GM18951 (cell line): ENCODE results near the gene TIMM8A.
"Not testable (repeated sequence)": the region's sequence is repeated elsewhere in the genome, so short reads cannot be mapped to it uniquely, and the experiment has no call there.

Experiments
- POLR2A ChIP-seq: IDR thresholded peaks from 4 replicates; pipeline ENCODE4 v1.6.1; 2011; ENCODE audit warnings: mild to moderate bottlenecking; ENCODE audit not compliant: insufficient read length, insufficient read depth; ENCODE audit errors: extremely low read depth
- in situ Hi-C: fragments of 300-500 bp; cut with MboI; formaldehyde crosslinking; loops from one replicate; pipeline ENCODE4 v1.12.0; 2022; ENCODE audit warnings: low sequenced_read_pairs, mixed read lengths, inconsistent platforms; ENCODE audit not compliant: unreplicated experiment

Gene TIMM8A

DNA sequence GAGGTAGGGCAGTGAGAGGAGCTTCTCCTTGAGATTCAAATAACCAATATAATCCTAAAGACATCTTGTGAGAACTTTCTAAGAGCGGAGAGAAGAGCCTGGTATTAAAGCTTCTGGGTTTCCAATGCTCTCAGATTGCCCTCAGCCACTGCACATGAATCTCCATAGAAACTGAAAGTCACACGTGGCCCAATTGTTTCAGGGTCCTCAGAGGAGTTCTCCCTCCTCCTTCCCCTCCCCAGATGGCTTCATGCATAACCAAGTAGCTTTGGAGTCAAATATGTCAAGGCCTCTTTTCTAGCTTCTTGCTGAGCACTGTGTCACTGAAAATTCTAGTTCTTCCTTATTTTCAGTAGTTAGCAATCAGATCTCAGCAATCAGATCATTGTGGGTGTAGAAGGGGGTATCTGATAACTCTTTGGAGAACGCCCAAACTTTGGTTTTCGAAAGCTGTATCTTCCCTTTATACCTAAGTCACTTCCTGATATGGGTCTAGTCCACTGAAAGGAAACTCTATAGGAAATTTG lies 35.2 kb upstream of the TIMM8A start:
- in situ Hi-C loops: no loop called here
- peak; percentile 31 for TF ChIP-seq POLR2A

DNA sequence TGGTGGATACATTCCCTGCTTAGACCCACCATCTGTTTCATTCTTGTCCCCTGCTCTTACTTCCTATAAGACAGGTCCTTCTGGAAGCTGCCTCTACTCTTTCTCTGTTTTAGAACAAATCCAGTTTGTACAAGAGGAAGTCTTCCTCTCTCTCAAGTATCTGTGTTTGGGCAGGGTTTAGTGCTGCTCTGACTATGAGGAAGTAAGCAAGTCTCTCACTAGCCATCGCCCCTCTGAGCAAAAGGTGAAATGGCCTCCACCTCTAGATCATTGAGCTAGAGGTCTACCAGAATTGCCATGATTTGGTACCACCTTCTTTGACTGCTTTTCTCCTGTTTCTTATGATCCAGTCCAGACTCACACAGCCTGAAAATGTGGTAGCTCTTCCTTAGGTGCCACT lies 29.0 kb upstream of the TIMM8A start:
- TF ChIP-seq POLR2A: no peak
- in situ Hi-C loops: no loop called here

DNA sequence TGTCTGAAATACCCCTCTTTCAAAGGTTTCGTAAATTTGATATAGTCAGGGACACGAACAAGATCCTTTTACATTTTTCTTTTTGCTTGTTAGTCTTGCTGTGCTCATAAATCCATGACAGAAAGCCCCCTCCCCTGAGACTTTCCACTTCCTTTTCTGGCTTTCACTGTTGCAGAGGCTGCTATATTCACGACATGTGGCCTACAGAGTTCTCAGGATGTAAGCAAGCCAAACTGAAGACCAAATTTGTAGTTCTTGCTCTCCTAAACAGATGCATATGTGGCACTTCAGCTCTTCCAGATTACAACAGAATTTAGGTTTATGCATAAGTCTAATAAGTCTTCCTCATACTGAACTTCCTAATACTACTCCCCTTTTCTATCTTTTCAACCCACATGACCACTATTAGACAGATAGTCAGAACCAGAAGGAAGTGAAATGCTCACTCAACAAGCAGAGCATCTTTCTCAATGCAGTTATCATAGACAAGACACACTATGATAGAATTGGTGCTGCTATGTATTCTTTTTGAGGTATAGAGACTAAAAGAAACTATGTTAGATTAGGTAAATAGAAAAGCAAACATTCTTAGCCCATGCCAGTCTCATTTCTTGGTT lies 22.5 kb upstream of the TIMM8A start:
- TF ChIP-seq POLR2A: no peak
- in situ Hi-C loops: no loop called here

DNA sequence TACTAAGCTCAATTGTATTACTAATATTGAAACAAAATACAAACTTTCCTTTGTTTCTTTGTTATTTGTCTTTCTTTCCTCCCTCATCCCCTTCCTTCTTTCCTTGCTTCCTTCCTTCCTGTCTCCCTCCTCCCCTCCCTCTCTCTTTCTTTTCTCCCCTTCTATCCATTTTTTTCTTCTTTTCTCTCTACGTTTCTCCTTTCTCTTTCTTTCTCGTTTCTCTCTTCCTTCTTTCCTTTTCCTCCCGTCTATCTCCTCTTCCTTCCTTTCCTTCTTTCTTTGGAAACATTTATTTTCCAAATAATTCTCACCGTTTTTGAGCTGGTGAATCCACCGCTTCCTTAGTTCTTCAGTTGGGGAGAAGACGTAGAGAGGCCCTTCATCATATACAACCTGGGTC lies 21.1 kb upstream of the TIMM8A start:
- TF ChIP-seq POLR2A: no peak
- in situ Hi-C loops: no loop called here

DNA sequence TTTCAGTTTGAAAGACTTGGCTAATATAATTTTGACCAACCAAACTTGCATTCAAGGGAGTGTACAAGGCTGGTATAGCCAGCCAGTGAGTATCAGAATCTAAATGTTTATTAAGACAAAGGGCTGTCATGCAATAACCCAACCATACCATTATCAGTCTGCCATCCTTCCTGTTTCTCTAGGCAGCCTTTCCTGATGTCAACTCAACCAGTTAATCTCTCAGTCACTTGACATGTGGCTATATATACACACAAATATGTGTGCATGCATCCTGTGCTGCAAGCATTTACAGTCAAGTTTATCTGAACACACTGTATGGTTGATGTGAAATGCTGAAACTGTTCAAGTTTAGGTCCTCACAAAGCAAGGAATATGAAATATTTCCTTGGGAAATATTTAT lies 20.3 kb upstream of the TIMM8A start:
- no peak for TF ChIP-seq POLR2A
- in situ Hi-C loops: no loop called here

DNA sequence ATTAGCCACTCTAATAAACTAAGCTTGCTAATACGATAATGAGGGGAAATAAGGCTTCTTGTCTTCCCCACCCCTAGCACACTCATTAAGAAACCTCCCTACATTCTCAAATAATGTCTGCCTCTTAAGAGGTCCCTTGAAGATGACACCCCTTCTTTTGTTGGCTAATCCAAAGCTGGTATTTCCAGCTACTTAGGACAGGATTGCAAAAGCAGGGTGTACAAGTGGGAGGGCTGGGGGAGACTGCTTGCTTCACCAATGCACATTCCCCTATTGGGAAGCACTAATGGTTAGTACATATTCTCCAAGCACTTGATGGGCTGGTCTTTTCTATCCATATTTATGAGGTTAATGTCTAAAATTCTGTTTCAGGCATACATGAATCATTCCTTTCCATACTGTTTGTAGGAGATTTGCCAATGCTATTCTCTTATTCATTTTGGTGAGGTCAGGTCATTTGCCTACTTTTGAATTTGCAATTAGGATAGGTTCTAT lies 16.8 kb upstream of the TIMM8A start:
- no peak for TF ChIP-seq POLR2A
- in situ Hi-C loops: no loop called here

DNA sequence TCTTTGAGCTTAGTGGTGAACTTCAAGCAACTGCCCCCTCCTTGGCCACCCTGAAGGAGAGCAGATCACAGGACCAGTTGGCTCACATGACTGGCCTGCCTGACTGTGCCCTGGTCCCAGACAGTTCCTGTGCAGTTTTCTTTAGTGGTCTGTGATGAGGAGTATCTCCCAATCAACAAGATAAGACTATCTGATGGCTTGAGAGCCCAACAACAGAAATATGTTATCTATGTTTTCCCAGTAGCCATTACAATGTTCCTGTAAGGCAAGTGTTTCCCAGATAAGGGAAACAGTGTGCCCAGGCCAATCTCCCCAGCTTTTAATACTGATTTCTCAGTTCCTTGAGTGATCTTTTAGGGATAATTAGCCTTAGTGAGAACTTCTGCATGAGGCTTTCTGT lies 14.2 kb upstream of the TIMM8A start:
- TF ChIP-seq POLR2A: no peak
- in situ Hi-C loops: no loop called here

DNA sequence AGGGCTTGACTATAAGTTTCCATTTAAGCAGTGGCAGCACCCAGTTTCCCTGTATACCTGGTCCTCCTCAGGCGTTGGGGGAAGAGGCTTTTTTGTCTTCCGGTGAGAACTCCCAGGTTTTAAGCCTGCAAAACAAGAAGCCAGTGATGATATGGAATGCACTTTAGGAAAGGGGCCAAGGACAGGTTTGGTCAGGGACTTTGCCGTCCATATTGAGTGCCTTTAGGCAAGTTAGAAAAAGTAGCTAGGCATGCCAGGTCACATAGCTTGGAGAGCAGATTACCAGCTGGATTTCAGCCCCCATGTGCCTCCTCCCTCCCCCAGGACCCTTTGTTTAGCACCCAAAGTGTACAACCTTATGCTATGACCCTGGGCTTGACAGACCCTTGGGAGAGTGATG lies 13.6 kb upstream of the TIMM8A start:
- in situ Hi-C loops: no loop called here
- no peak for TF ChIP-seq POLR2A

DNA sequence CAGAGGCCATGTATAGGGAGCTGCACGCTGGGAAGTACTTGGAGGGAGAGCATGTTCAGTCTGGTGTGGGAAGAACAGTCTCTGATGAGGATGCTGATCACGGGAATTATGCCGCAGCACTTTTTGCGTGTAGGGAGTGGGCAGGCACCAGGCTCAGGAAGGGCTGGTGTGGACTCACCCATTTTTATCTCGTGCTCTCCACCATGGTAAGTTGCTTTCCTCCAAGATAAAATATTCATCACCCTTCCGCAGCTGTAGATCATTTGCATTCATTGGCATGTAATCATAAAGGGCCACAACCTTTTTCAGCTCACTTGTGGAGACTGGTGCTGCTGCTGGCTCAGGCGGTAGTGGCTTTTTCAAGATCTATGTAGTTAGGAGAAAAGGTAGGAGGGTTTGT lies 11.8 kb upstream of the TIMM8A start:
- no peak for TF ChIP-seq POLR2A
- in situ Hi-C loops: no loop called here

DNA sequence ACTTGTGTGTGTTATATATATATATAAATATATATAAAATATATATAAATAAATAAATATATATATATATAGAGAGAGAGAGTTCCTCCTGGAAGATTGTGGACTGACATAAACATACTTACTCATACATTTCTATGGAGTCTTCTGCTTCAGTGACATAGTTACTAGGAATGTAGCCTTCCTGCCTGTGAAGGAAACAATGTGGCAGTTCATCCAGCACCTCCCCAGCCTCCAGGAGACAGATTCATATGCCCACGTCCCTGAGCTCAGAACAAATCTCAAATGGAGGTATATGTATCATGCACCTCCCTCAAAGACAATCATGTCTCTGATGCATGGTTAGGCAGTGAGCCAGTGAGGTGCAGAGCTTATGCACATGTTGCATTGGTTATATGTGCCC lies 11.4 kb upstream of the TIMM8A start:
- in situ Hi-C loops: no loop called here
- TF ChIP-seq POLR2A: no peak

DNA sequence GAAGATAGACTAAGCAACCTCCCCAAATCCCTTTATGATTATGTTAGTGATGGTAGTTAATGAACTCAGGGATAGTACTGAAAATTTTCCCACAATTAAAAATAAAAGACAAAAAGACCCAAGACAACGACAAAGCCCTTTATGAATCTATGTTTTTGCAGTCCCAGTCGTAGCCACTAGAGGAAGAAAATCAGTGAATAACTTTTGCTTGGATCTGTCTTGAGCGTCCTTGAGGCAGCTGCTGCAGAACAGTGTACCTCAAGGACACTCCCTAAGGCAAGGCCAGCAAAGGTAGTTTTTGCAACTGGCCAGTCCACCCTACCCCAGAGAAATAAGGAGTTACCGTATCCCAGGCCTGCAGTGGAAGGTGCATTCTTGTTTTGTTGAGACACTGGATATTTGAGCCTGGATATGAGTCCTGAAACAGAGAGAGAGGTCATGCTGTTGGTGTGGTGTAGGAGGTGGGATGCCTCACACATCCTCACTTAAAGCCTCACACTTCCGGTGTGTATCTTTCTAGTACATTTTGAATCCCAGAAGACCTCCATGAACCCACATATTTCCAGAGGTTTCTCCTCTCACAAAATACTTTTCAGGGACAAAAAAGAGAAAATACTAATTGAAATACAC lies 8.7 kb upstream of the TIMM8A start:
- no peak for TF ChIP-seq POLR2A
- in situ Hi-C loops: no loop called here

DNA sequence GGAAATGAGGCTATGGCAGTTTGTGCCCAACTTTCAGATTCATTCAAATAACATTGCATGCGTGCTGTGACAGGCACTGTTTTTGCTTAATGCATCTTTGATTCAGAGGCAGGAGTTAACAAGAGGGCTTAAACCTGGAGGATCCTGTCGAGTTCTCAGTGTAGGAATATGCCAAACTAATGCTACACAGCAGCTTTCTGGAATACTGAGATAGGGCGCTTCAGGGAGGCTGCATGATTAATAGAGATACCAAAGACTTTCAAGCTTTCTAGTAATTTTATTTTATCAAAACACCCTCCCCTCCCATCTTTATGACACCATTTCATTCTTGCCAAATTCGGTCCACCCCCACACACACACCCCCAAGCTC lies 636 bp upstream of the TIMM8A start:
- TF ChIP-seq POLR2A: no peak
- in situ Hi-C loops: no loop called here

DNA sequence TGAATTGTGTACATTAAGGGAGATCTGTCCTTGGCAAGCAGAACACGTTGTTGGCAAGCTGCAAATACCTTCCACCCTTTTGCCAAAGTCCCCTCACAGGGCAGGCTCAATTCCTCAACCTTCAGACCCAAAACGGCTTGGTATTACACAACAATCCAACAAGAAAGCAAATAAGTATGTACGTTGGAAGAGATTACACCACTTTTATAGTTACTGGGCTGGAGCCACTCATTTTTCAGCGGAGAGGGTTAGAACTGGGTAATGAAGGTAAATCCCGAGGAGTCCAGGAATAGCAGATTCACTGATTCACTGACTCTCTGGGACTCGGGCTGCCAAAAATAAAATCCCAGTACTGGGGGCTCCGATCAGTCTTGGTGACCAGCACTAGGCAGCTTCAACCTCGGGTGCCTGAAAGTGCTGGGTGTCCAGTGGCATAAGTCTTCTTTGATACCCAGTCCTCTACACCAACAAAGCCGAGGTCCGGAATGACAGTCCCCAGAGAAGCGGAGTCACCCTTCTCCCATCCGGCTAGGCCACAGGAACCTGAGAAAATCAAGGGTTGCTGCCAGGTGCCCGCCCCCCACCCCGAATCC lies 587 bp downstream of the TIMM8A start:
- in situ Hi-C loops: no loop called here
- TF ChIP-seq POLR2A: no peak

DNA sequence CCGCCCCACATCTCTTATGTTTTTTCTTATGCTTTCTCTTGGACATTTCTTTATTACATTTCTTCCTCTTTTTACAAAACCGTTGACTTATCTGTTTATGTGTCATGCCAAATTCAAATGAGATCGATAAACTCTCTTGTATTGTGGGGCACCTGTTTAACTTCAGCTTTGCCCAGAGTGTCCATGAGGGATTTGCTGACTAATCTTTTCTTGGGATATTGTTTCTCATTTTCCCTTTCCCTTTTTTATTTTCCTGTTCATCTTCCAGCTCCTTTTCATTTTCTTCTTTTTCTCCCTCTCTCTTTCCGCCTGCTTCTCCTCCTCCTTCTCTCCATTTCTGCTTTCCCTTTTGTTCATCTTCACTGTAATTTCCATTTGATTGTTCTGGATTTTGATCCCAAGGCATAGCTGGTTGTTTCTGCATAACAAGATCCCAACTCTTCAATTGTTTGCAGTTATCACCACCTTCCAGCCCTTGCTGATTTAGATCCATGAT lies 10.7 kb downstream of the TIMM8A start:
- TF ChIP-seq POLR2A: no peak

DNA sequence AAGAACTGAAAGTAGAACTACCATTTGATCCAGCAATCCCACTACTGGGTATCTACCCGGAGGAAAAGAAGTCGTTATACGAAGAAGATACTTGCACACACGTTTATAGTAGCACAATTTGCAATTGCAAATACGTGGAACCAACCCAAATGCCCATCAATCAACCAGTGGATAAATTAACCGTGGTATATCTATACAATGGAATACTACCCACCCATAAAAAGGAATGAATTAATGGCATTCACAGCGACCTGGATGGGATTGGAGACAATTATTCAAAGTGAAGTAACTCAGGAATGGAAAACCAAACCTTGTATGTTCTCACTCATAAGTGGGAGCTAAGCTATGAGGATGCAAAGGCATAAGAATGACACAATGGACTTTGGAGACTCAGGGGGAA lies 14.2 kb downstream of the TIMM8A start:
- in situ Hi-C loops: not testable (repeated sequence)

More for the DNA sequence above, 10.7 kb downstream of the TIMM8A start:
- in situ Hi-C loops: no loop called here

DNA sequence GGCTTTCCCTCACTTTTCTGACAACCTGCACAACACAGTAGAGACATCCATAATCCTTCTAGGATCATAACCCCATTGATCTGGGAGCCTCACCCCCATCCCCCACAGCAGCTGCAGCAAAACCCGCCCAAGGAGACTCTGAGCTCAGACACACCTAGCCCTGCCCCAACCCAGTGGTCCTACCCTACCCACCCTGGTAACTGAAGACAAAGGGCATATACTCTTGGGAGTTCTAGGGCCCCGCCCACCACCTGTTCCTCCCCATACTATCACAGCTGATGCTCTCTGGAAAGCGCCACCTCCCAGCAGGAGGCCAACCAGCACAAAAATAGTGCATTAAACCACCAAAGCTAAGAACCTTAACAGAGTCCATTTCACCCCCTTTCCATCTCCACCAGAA lies 21.9 kb downstream of the TIMM8A start:
- in situ Hi-C loops: not testable (repeated sequence)
